Measurements from ENCODE around the gene HOXD10.

DNA sequence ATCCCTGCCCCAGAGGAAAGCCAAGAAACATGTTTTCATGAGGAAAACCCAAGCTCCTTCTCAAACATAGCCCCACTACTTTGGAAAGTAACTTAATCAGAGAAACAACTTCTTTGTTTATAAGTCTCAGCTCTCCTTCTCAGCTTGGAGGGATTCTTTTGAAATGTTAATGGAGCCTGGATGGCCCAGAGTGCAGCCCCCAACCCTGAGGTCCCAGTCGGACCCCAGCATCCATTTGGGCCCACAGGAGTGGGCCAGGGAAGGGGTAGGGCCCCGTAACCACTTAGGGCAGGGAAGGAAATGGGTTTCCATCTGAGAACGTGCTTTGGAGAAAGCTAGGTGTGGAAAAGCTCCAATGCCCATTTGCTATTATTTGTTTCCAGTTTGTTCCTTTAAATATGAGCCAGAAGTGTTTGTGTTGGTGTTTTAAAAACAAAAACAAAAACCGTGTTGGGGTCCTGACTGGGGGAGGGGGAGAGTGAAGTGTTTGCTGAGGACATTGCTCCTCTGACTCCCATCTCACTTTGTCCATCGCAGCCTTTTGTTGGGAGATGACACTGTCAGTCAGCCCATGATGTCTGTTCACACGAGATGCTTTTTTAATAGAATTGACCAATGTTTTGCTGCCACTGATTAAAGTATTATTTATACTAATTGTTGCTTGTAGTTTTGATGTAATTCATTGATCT is 38.9 kb downstream of the HOXD10 start:
- TF ChIP-seq, protein P1, sequence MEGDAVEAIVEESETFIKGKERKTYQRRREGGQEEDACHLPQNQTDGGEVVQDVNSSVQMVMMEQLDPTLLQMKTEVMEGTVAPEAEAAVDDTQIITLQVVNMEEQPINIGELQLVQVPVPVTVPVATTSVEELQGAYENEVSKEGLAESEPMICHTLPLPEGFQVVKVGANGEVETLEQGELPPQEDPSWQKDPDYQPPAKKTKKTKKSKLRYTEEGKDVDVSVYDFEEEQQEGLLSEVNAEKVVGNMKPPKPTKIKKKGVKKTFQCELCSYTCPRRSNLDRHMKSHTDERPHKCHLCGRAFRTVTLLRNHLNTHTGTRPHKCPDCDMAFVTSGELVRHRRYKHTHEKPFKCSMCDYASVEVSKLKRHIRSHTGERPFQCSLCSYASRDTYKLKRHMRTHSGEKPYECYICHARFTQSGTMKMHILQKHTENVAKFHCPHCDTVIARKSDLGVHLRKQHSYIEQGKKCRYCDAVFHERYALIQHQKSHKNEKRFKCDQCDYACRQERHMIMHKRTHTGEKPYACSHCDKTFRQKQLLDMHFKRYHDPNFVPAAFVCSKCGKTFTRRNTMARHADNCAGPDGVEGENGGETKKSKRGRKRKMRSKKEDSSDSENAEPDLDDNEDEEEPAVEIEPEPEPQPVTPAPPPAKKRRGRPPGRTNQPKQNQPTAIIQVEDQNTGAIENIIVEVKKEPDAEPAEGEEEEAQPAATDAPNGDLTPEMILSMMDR (IDR thresholded peaks at IDR 0.05), result no peak
- TF ChIP-seq POLR2A (IDR thresholded peaks at IDR 0.05), result no peak
- TF ChIP-seq POLR2AphosphoS5 (IDR thresholded peaks at IDR 0.05), result no peak
